Endothelial cell of umbilical vein (primary cell): Measurements from ENCODE around the gene MS4A6E. TPM values are rescaled to one million over a fixed set of nuclear protein-coding genes. Genes with fewer than 3 reads are reported as not detected.

Source experiments
- BruUV-seq: library from RNA; stranded (reverse); fragments of 400-500 nt; replicated peaks from 2 replicates; lab custom pipeline; 2021; lab: Mats Ljungman, UMichigan
- CTCF ChIA-PET: fragments of 300-600, 350-600 bp; sonication (Branson Sonifier 250); formaldehyde crosslinking; loops from one replicate; lab custom pipeline; 2021; ENCODE audit warnings: antibody characterized with exemption, inconsistent platforms; lab: Charles Lee
- POLR2A ChIA-PET: fragments of 300-600, 350-600 bp; sonication (Branson Sonifier 250); formaldehyde crosslinking; loops from one replicate; lab custom pipeline; 2021; ENCODE audit warnings: antibody characterized with exemption, inconsistent platforms; lab: Charles Lee
- DNase-seq: peaks from one replicate; pipeline ENCODE4 v3.0.0-alpha.2; 2011; ENCODE audit warnings: low read depth, low spot score
- FAIRE-seq: peaks from 2 replicates; lab custom pipeline; 2011; peaks lifted over from hg19 to GRCh38; lab: Jason Lieb, UNC
- H2AFZ ChIP-seq: 2 replicates; pipeline ENCODE4 v1.6.0; 2012; ENCODE audit warnings: low read depth, low read length, control low read depth, inconsistent platforms
- H3K27ac ChIP-seq: 2 replicates; pipeline ENCODE4 v1.5.1; 2011; ENCODE audit warnings: low read depth, mild to moderate bottlenecking, control low read depth, low read length, moderate library complexity; ENCODE audit not compliant: insufficient read depth
- H3K27me3 ChIP-seq, 2 experiments: 2 replicates each; pipeline versions ENCODE4 v1.6.0 to v1.6.1; 2011; ENCODE audit warnings: low read length in 2 of 2, mixed read lengths in 1 of 2; ENCODE audit not compliant: control insufficient read depth in 2 of 2, insufficient read depth in 2 of 2
- H3K36me3 ChIP-seq, 2 experiments: 2 replicates in 1 of 2; 3 replicates in 1 of 2; pipeline ENCODE4 v1.5.1; 2011; ENCODE audit warnings: low read length in 2 of 2, mild to moderate bottlenecking in 1 of 2, moderate library complexity in 1 of 2; ENCODE audit not compliant: control insufficient read depth in 2 of 2, insufficient read depth in 2 of 2; ENCODE audit errors: extremely low read depth in 1 of 2
- H3K4me1 ChIP-seq: 3 replicates; pipeline ENCODE4 v1.5.1; 2011; ENCODE audit warnings: mild to moderate bottlenecking, low read length; ENCODE audit not compliant: control insufficient read depth, insufficient read depth; ENCODE audit errors: extremely low read depth
- H3K4me2 ChIP-seq: 2 replicates; pipeline ENCODE4 v1.6.1; 2011; ENCODE audit warnings: low read length, control low read depth, mixed read lengths; ENCODE audit not compliant: insufficient read depth
- H3K4me3 ChIP-seq, 3 experiments: fragments of 200-600 bp in 1 of 3; sonication (generic), shearing (Covaris generic) in 1 of 3; replicated peaks in 1 of 3; 2 replicates each; pipeline ENCODE4 v1.5.1; 2011 to 2016; ENCODE audit warnings: control low read depth in 3 of 3, low read length in 3 of 3, mild to moderate bottlenecking in 2 of 3, inconsistent platforms in 1 of 3, low read depth in 1 of 3, moderate library complexity in 1 of 3; ENCODE audit not compliant: insufficient read depth in 1 of 3
- H3K79me2 ChIP-seq: 2 replicates; pipeline ENCODE4 v1.6.0; 2012; ENCODE audit warnings: low read length, inconsistent platforms; ENCODE audit not compliant: control insufficient read depth, insufficient read depth
- H3K9ac ChIP-seq: replicated peaks from 2 replicates; pipeline ENCODE3; 2011; ENCODE audit warnings: low read length, control low read depth; ENCODE audit not compliant: insufficient read depth; ENCODE audit errors: extremely low read depth
- H3K9me1 ChIP-seq: replicated peaks from 3 replicates; pipeline ENCODE4 v1.6.0; 2011; ENCODE audit warnings: mild to moderate bottlenecking, low read length; ENCODE audit not compliant: control insufficient read depth, insufficient read depth; ENCODE audit errors: extremely low read depth
- H3K9me3 ChIP-seq: replicated peaks from 2 replicates; pipeline ENCODE4 v1.5.1; 2012; ENCODE audit warnings: low read length, inconsistent platforms; ENCODE audit not compliant: control insufficient read depth, insufficient read depth
- H4K20me1 ChIP-seq: replicated peaks from 2 replicates; pipeline ENCODE3; 2011; ENCODE audit warnings: mild to moderate bottlenecking, low read length; ENCODE audit not compliant: control insufficient read depth, insufficient read depth; ENCODE audit errors: extremely low read depth
- CTCF ChIP-seq, 2 donors: IDR thresholded peaks; 1 replicate in 1 of 2; 2 replicates in 1 of 2; pipeline ENCODE4 v1.5.1; 2011; ENCODE audit warnings: low read length in 2 of 2, mild to moderate bottlenecking in 2 of 2, moderate library complexity in 2 of 2, control low read depth in 1 of 2, inconsistent platforms in 1 of 2, low read depth in 1 of 2; ENCODE audit not compliant: insufficient read depth in 1 of 2; ENCODE audit errors: extremely low read depth in 1 of 2
- EZH2 ChIP-seq: IDR thresholded peaks from 2 replicates; pipeline ENCODE4 v1.6.1; 2012; ENCODE audit warnings: borderline replicate concordance, low read depth, mild to moderate bottlenecking, moderate library complexity, low read length, inconsistent platforms; ENCODE audit not compliant: severe bottlenecking
- FOS ChIP-seq: IDR thresholded peaks from 2 replicates; pipeline ENCODE4 v1.6.1; 2011; ENCODE audit warnings: mild to moderate bottlenecking, low read length, moderate library complexity, borderline replicate concordance; ENCODE audit not compliant: insufficient read depth
- GATA2 ChIP-seq: IDR thresholded peaks from 2 replicates; pipeline ENCODE4 v1.7.0; 2011; ENCODE audit warnings: low read depth, mild to moderate bottlenecking, moderate library complexity, mixed read lengths, low read length; ENCODE audit not compliant: insufficient read length, insufficient read depth
- JUN ChIP-seq: IDR thresholded peaks from 2 replicates; pipeline ENCODE4 v1.6.1; 2011; ENCODE audit warnings: borderline replicate concordance, low read depth; ENCODE audit not compliant: insufficient read length, insufficient read depth
- MAX ChIP-seq: IDR thresholded peaks from 2 replicates; pipeline ENCODE4 v1.6.1; 2011; ENCODE audit not compliant: insufficient read depth, insufficient read length
- MYC ChIP-seq: IDR thresholded peaks from one replicate; pipeline ENCODE4 v1.6.1; 2011; ENCODE audit warnings: mild to moderate bottlenecking, low read depth, low read length
- POLR2A ChIP-seq: IDR thresholded peaks from 2 replicates; pipeline ENCODE4 v1.6.1; 2012; ENCODE audit warnings: low read depth, mild to moderate bottlenecking, control low read depth, low read length
- POLR2AphosphoS5 ChIP-seq: IDR thresholded peaks from 2 replicates; pipeline ENCODE4 v1.6.1; 2012; ENCODE audit warnings: low read depth, mild to moderate bottlenecking, control low read depth, low read length, moderate library complexity; ENCODE audit not compliant: insufficient read depth
- dilution Hi-C: fragments of 300-500 bp; cut with MboI; formaldehyde crosslinking; loops from one replicate; pipeline ENCODE4 v1.15.0; 2019; ENCODE audit warnings: low sequenced_read_pairs; ENCODE audit not compliant: extremely low pct_ligation_motif_present
- intact Hi-C: fragments of 100-400 bp; cut with micrococcal nuclease; formaldehyde crosslinking; loops from one replicate; pipeline ENCODE4 v1.10.0; 2022
- polyA plus RNA-seq, 4 experiments: library from polyadenylated mRNA; depleted of rRNA in 3 of 4; stranded (reverse) in 3 of 4; unstranded in 1 of 4; fragments of >200 nt; gene quantifications; 2 replicates each; pipeline versions ENCODE4 v1.2.1 to v1.2.3, GENCODE V29; 2011 to 2012; ENCODE audit warnings: missing spikeins in 1 of 4
- total RNA-seq: library from RNA; stranded (reverse); gene quantifications from 2 replicates; pipeline ENCODE4 v1.2.3, GENCODE V29; 2021

MS4A6E gene
- total and polyA plus RNA-seq, 2 donors (not counting 3 experiments of a cell fraction or from before 2014, with no cell fraction given): not detected

GRCh38 chr11:60318726-60319125, 8.3 kb upstream of the MS4A6E start:
- no peak overlapping the region for H2AFZ ChIP-seq
- H3K79me2 ChIP-seq: no peaks in the 10 kb centered on the region
- BruUV-seq: no TSS peak
- H3K27ac ChIP-seq: no peak overlapping the region
- dilution Hi-C loops (no loop called here), intact Hi-C loops (no loop called here)
- no peak for DNase-seq
- H3K27me3 ChIP-seq: no peaks in the 10 kb centered on the region
- H3K36me3 ChIP-seq: no peaks in the 10 kb centered on the region
- POLR2A ChIA-PET: interaction anchor here (0.6 kb wide), 1 partner anchor 331 kb away, joined by 6 read pairs; no protein-coding TSS in a partner anchor
- no peak overlapping the region for H3K4me3 ChIP-seq
- no peaks in the 10 kb centered on the region for H4K20me1 ChIP-seq
- no peak overlapping the region for H3K9ac ChIP-seq
- TF ChIP-seq POLR2AphosphoS5 (no peak), MYC (no peak), JUN (no peak), CTCF (IDR thresholded peaks at IDR 0.05; ENCODE audit: extremely low read depth in 1 of 2, insufficient read depth in 1 of 2, low read depth in 1 of 2, low read length in 2 of 2) (no peak), EZH2 (no peak), POLR2A (no peak), GATA2 (no peak), MAX (no peak), FOS (no peak)
- CTCF ChIA-PET: interaction anchor here (3.1 kb wide), 1 partner anchor 15 kb away, joined by 13 read pairs; no protein-coding TSS in a partner anchor
- H3K4me2 ChIP-seq: no peak overlapping the region
- H3K9me1 ChIP-seq: no peaks in the 10 kb centered on the region
- H3K4me1 ChIP-seq: peaks cover 13% of the 10 kb centered on the region
- no peaks in the 10 kb centered on the region for H3K9me3 ChIP-seq
- no peak for FAIRE-seq
